HEK293 (cell line): ENCODE measurements around the gene POLR3A.

ENCODE experiments used
- KLF8 ChIP-seq: fragments of 450-650 bp; formaldehyde crosslinking; IDR thresholded peaks from 2 replicates; pipeline ENCODE4 v1.5.1; 2016; ENCODE audit warnings: missing biosample characterization, missing genetic modification characterization
- PRDM6 ChIP-seq: fragments of 450-650 bp; formaldehyde crosslinking; IDR thresholded peaks from 2 replicates; pipeline ENCODE4 v1.5.1; 2017; ENCODE audit warnings: missing biosample characterization, missing genetic modification characterization
- SP7 ChIP-seq: fragments of 450-650 bp; formaldehyde crosslinking; IDR thresholded peaks from 2 replicates; pipeline ENCODE4 v1.5.1; 2016; ENCODE audit warnings: missing biosample characterization, missing genetic modification characterization
- ZEB2 ChIP-seq: fragments of 450-650 bp; formaldehyde crosslinking; IDR thresholded peaks from 2 replicates; pipeline ENCODE4 v1.5.1; 2016; ENCODE audit warnings: missing biosample characterization, missing genetic modification characterization
- ZFHX2 ChIP-seq: fragments of 450-650 bp; formaldehyde crosslinking; conservative IDR thresholded peaks from 2 replicates; pipeline ENCODE4 v1.5.1; 2016; ENCODE audit warnings: missing biosample characterization, missing genetic modification characterization
- ZNF112 ChIP-seq: fragments of 450-650 bp; formaldehyde crosslinking; IDR thresholded peaks from 2 replicates; pipeline ENCODE4 v1.5.0; 2017; ENCODE audit warnings: missing biosample characterization, missing genetic modification characterization
- ZNF184 ChIP-seq: fragments of 450-650 bp; IDR thresholded peaks from 2 replicates; pipeline ENCODE4 v1.5.1; 2018; ENCODE audit warnings: missing biosample characterization, mild to moderate bottlenecking, missing genetic modification characterization
- ZNF335 ChIP-seq: fragments of 450-650 bp; formaldehyde crosslinking; conservative IDR thresholded peaks from 2 replicates; pipeline ENCODE4 v1.5.1; 2016; ENCODE audit warnings: missing biosample characterization, missing genetic modification characterization
- ZNF366 ChIP-seq: fragments of 450-650 bp; formaldehyde crosslinking; conservative IDR thresholded peaks from 2 replicates; pipeline ENCODE4 v1.5.1; 2016; ENCODE audit warnings: missing biosample characterization, missing genetic modification characterization
- ZNF394 ChIP-seq: fragments of 450-650 bp; formaldehyde crosslinking; IDR thresholded peaks from 2 replicates; pipeline ENCODE4 v1.5.1; 2016; ENCODE audit warnings: missing biosample characterization, missing genetic modification characterization, mild to moderate bottlenecking, moderate library complexity, borderline replicate concordance
- ZNF426 ChIP-seq: fragments of 450-650 bp; formaldehyde crosslinking; IDR thresholded peaks from 2 replicates; pipeline ENCODE4 v1.5.1; 2017; ENCODE audit warnings: missing biosample characterization, missing genetic modification characterization, mild to moderate bottlenecking, inconsistent platforms, moderate library complexity
- ZNF561 ChIP-seq: fragments of 450-650 bp; IDR thresholded peaks from 2 replicates; pipeline ENCODE4 v1.5.1; 2018; ENCODE audit warnings: missing biosample characterization, missing genetic modification characterization, borderline replicate concordance
- ZNF585B ChIP-seq: fragments of 450-650 bp; formaldehyde crosslinking; IDR thresholded peaks from 2 replicates; pipeline ENCODE4 v1.5.1; 2016; ENCODE audit warnings: missing biosample characterization, missing genetic modification characterization
- ZNF600 ChIP-seq: fragments of 450-650 bp; formaldehyde crosslinking; IDR thresholded peaks from 2 replicates; pipeline ENCODE4 v1.5.1; 2016; ENCODE audit warnings: missing biosample characterization, missing genetic modification characterization
- ZSCAN18 ChIP-seq: fragments of 450-650 bp; formaldehyde crosslinking; IDR thresholded peaks from 2 replicates; pipeline ENCODE4 v1.5.1; 2016; ENCODE audit warnings: missing biosample characterization, missing genetic modification characterization
- TF ChIP-seq, protein P1 (sequence below): fragments of 450-650 bp; formaldehyde crosslinking; IDR thresholded peaks from 2 replicates; pipeline ENCODE4 v1.5.1; 2016; ENCODE audit warnings: missing biosample characterization, missing genetic modification characterization
- TF ChIP-seq, protein P2 (sequence below): fragments of 450-650 bp; formaldehyde crosslinking; IDR thresholded peaks from 2 replicates; pipeline ENCODE4 v1.5.1; 2016; ENCODE audit warnings: missing biosample characterization, missing genetic modification characterization, low read depth
- TF ChIP-seq, protein P3 (sequence below): fragments of 450-650 bp; formaldehyde crosslinking; IDR thresholded peaks from 2 replicates; pipeline ENCODE4 v1.5.1; 2016; ENCODE audit warnings: missing biosample characterization, missing genetic modification characterization

Gene POLR3A

DNA sequence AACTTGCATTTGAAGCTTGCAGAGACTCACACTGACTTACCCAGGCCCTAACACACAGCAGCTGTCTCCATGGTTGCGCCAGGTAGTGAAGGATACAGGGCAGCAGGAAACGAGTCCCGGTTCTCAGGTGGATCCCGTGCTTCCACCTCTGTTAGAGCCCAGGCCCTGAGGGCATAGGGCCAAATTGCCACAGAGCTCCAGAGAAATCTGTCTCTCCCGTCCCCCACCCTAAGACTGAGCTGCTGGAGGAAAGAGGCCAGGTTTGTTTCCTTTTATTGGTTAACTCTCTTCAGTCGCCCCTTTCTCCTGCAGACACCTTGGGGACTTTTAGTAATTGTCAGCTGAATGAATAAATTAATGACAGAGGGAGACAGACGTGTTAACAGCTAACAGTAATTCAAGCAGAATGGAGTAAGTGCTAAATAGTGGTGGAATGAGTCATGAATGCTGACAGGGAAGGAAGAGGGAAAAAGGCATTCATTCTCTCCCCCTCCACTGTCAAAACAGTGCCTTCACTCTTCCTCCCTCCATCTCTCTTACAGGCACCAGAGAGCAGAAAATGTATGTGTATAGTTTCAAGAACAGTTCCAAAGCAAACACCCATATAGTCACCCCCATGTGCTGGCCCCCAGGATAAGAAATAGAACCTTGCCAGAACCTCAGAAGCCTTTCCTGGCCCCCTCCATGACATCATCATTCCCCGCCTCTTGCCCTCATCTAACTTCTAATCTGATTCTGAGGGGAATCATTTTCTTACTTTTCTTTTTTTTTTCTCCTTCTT, 86.0 kb downstream of the POLR3A start (continued):
- TF ChIP-seq ZNF585B (tag by site-specific recombination): no peak
- TF ChIP-seq ZNF600 (tag by site-specific recombination): peak; percentile 72
- peak; percentile 41; the same call in 1 of the 2 replicates for TF ChIP-seq KLF8
- TF ChIP-seq ZNF426: no peak
- TF ChIP-seq SP7 (tag by site-specific recombination): peak; percentile 89
- TF ChIP-seq, protein P1, sequence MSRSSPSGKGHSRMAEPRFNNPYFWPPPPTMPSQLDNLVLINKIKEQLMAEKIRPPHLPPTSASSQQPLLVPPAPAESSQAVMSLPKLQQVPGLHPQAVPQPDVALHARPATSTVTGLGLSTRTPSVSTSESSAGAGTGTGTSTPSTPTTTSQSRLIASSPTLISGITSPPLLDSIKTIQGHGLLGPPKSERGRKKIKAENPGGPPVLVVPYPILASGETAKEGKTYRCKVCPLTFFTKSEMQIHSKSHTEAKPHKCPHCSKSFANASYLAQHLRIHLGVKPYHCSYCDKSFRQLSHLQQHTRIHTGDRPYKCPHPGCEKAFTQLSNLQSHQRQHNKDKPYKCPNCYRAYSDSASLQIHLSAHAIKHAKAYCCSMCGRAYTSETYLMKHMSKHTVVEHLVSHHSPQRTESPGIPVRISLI (tag by site-specific recombination): 0 out of 2 replicates have a peak, but pooled peaks have one; percentile 58
- peak; percentile 60 for TF ChIP-seq ZNF366 (tag by site-specific recombination)
- TF ChIP-seq ZSCAN18: no peak
- TF ChIP-seq, protein P2, sequence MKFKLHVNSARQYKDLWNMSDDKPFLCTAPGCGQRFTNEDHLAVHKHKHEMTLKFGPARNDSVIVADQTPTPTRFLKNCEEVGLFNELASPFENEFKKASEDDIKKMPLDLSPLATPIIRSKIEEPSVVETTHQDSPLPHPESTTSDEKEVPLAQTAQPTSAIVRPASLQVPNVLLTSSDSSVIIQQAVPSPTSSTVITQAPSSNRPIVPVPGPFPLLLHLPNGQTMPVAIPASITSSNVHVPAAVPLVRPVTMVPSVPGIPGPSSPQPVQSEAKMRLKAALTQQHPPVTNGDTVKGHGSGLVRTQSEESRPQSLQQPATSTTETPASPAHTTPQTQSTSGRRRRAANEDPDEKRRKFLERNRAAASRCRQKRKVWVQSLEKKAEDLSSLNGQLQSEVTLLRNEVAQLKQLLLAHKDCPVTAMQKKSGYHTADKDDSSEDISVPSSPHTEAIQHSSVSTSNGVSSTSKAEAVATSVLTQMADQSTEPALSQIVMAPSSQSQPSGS: peak; percentile 86
- TF ChIP-seq ZFHX2 (tag by site-specific recombination): no peak
- TF ChIP-seq ZNF335: peak; percentile 34; the same call in 1 of the 2 replicates
- TF ChIP-seq PRDM6 (tag by site-specific recombination): 0 out of 2 replicates have a peak, but pooled peaks have one; percentile 21
- no peak for TF ChIP-seq ZNF112 (tag by site-specific recombination)
- no peak for TF ChIP-seq ZNF394
- peak; percentile 78 for TF ChIP-seq ZEB2 (tag by site-specific recombination)
- TF ChIP-seq, protein P3, sequence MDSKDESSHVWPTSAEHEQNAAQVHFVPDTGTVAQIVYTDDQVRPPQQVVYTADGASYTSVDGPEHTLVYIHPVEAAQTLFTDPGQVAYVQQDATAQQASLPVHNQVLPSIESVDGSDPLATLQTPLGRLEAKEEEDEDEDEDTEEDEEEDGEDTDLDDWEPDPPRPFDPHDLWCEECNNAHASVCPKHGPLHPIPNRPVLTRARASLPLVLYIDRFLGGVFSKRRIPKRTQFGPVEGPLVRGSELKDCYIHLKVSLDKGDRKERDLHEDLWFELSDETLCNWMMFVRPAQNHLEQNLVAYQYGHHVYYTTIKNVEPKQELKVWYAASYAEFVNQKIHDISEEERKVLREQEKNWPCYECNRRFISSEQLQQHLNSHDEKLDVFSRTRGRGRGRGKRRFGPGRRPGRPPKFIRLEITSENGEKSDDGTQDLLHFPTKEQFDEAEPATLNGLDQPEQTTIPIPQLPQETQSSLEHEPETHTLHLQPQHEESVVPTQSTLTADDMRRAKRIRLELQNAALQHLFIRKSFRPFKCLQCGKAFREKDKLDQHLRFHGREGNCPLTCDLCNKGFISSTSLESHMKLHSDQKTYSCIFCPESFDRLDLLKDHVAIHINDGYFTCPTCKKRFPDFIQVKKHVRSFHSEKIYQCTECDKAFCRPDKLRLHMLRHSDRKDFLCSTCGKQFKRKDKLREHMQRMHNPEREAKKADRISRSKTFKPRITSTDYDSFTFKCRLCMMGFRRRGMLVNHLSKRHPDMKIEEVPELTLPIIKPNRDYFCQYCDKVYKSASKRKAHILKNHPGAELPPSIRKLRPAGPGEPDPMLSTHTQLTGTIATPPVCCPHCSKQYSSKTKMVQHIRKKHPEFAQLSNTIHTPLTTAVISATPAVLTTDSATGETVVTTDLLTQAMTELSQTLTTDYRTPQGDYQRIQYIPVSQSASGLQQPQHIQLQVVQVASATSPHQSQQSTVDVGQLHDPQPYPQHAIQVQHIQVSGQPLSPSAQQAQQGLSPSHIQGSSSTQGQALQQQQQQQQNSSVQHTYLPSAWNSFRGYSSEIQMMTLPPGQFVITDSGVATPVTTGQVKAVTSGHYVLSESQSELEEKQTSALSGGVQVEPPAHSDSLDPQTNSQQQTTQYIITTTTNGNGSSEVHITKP (tag by site-specific recombination): peak; percentile 85
- 0 out of 2 replicates have a peak, but pooled peaks have one; percentile 47 for TF ChIP-seq ZNF561
- TF ChIP-seq ZNF184 (tag by site-specific recombination): 0 out of 2 replicates have a peak, but pooled peaks have one; percentile 34
